Activated T-cell treated with anti-CD3 and anti-CD28 coated beads for 1 hour (primary cell): ENCODE results near the gene CFAP90.

Source experiments
- DNase-seq: peaks from one replicate; pipeline ENCODE4 v3.0.0-alpha.2; 2020; ENCODE audit warnings: low read depth

Gene CFAP90, protein sequence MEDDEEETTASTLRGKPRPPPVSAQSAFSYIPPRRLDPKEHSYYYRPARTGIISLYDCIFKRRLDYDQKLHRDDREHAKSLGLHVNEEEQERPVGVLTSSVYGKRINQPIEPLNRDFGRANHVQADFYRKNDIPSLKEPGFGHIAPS

DNA sequence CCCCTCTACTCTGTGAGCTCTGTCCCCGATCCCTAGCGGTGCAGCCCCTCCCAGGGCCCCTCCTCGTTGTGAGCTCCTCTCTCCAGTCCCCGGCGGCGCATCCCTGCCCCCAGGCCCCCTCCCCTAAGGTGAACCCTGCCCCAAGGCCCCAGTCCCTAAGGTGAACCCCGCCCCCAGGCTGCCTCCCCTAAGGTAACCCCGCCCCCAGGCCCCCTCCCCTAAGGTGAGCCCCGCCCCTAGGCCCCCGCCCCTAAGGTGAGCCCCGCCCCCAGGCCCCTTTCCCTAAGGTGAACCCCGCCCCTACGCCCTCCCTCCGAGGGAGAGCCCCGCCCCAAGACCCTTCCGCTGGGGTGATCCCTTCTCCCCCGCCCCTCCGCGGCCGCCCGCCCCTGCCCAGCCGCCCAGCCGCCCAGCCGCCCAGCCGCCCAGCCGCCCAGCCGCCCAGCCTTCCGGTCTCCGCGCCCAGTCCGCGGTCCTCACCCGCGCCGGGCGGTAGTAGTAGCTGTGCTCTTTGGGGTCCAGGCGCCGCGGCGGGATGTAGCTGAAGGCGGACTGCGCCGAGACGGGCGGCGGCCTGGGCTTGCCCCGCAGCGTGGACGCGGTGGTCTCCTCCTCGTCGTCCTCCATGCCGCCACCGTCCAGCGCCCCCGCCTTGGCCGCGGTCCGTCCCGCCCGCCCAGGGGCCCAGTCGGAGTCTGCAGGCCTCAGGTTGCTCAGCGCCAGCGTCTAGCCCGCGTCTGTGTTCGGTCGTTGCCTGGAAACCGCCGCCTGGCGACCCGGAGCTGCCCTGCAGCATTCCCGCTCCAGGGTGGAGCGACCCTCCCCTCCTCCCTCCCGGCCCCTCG is at the start of gene CFAP90:
Gene CFAP90, minus strand, starts transcription at position 739 of the 845 bp plus-strand sequence. Its CDS starts 112 bp downstream, at position 627.
- DNase-seq, result peak; percentile 22

DNA sequence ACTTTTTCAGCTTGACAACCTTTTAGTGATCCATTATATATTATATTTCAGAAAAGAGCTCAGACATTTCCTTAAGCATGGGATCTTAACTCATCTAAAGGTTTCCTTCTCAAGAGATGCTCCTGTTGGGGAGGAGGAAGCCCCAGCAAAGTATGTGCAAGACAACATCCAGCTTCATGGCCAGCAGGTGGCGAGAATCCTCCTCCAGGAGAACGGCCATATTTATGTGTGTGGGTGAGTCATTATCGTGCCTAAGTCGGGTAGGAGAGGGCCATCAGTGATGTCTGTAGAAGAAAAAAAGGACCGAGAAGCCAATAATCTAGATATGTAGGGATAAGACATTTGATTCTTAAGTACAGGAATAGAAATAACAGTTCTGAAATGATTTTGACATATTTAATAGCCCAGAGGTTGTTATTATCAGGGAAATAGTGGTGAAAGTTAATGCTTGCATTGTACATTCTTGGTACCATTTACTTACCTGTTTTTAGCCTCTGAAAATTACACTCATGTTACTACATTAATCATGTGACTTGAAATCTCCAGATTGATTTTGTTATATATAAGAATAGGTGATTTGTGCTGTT is 46.2 kb upstream of the CFAP90 start:
- DNase-seq, result no peak

DNA sequence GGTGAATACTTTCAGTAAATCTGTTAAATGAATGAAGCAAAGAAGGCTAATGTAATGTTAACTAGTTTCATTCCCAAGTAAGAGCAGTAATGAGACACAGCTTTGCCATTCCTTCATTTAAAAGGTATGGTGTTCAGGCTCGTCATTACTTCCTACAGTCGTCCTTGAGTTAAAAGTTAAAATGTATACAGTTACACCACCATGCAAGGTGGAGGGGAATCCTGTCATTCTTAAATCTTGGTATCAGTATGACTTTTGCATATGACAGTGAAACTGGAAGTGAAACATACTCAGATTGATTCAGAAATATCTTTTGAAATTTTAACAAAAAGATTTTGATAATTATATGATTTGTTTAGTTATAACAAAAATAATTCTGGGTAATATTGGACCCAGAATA is 43.9 kb upstream of the CFAP90 start:
- no peak for DNase-seq

DNA sequence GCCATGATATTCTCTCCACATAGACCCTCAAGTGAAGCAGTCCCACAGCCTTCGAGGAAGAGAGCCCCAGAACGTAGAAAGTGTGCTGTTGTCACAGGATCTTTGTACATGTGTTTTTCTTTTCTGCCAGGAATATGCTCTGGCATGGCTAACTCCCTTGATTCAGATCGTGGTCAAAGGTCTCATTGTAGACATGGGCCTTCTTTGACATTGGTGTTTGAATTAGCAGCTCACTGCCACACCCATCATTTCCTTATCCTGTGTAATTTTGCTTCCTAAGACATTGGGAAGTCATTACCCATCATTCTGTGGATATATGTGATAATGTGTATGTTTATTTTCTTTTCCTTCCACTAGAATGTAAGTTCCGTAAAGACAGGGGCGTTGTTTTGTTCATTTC is 43.5 kb upstream of the CFAP90 start:
- no peak for DNase-seq

DNA sequence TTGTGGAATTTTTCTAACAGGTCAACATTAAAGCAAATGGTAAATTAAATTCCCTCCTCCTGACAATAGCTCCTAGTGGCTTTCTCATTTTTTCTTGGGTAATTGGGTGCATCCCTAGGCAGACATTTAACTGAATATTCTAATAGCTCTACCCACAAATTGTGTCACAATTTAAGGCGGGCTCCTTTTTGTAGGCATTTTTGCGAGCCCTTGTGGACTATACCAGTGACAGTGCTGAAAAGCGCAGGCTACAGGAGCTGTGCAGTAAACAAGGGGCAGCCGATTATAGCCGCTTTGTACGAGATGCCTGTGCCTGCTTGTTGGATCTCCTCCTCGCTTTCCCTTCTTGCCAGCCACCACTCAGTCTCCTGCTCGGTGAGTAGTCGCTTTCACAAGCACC is 38.0 kb upstream of the CFAP90 start:
- DNase-seq, result no peak

DNA sequence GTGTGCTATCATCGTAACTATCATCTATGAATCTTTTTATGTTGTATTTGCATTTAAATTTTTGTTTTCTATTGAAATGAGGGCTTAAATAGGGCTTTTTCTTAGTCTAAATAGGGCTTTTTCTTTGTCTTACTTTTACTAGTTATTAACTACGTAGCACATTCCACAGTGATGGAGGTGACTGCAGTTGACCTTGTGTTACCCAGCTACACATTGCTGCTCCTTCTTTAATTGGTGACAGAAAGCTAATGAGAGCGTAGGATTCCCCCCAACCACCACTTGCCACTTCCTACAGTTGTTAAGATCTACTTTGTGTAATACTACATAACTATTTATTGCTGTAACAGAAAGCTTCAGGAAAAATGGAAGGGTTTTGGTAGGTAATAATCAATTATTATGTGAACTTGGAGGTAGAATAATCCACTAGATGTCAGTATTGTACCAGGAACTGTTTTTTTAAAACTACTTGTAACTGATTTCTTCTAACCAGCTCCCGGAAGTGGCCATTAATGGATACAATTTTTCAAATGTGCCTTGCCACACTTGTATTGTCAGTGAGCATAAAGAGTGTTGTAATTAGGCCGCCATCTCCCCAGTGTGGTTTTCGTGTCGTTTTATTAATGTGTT is 36.0 kb upstream of the CFAP90 start:
- DNase-seq, result no peak

DNA sequence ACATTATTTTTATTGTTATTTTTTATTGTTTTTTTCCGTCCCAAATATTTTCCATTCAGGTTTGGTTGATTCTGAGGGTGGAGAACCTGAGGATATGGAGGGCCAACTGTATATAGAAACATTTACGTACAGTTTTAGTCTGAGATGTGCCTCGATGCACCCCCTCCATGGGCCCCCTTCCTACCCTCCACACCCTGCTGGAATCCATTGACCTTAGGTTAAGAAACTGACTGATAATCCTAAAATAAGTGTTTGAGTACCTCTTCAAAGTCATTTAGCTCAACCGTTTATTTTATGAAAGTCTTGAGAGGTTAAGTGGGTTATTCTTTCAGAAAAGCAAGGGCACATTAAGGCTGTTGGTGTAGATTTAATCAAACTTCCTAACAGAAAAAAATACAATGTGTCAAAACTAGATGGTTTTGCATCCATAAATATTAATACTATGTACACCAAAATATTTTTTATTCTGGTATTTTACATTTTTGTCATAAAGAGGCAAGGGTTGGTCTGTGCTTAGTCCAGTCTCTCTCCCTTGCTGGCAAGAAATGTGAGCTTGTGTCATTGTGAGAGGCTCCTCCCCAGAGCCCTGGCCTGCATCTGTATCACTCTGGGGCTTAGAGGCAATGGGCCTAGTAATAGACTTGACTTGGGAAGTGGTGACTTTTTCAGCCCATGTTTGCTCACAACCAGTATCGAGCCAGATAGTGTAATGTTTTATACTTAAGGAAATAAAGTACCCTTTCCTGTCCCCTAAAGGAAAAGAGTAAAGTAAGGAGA is 33.7 kb upstream of the CFAP90 start:
- DNase-seq, result no peak

DNA sequence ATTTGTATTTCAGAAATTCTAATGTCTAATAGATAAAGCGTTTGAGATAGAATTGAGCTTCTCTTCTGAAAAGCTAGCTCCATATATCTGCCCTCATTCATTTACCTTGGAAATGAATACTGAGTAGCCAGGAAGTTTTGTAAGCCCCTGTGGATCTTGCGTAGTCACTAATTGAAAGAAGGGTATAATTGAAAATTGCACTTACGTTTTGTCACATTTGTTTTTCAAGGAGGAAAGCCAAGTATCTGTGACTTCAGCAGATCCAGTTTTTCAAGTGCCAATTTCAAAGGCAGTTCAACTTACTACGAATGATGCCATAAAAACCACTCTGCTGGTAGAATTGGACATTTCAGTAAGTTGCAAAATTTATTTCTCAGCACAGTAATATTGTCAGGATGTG is 32.0 kb upstream of the CFAP90 start:
- DNase-seq, result no peak

DNA sequence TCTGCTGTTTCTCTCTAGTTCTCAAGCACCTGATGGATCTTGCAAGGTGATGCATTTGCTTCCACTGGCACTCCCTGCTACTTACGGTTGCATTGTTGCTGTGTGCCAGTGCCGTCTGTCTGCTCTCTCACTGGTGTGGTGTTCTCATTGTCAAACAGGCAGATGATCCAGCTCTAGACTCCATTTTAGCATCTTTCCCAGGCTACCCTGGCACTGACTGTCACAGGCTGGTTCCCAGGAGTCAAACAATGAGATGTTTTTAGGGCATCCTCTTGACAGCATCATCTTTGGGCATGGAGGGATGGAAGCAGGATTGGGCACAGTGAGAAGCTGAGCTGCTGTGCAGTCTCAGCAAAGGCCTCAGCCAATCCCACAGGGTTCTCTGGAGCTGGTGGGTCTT is 30.9 kb upstream of the CFAP90 start:
- DNase-seq, result no peak

DNA sequence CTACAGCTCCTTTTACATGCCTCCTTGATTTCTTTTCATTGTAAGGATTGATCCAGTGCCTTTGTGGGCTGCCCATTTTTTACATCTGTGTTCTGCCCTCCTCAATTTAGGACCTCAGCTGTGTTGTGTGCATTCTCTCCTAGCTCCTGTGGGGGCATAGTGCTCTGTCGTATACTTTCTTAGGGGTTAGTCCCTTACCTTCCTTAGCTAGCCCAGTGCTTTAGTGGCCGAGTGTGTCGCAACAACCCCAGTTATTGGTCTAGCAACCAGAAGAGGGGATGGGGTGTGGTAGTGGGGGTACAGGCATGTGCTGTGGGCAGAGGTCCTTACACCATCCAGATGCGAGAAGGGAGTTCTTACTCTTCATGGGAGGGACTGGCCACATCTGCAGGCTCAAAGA is 30.2 kb upstream of the CFAP90 start:
- no peak for DNase-seq

DNA sequence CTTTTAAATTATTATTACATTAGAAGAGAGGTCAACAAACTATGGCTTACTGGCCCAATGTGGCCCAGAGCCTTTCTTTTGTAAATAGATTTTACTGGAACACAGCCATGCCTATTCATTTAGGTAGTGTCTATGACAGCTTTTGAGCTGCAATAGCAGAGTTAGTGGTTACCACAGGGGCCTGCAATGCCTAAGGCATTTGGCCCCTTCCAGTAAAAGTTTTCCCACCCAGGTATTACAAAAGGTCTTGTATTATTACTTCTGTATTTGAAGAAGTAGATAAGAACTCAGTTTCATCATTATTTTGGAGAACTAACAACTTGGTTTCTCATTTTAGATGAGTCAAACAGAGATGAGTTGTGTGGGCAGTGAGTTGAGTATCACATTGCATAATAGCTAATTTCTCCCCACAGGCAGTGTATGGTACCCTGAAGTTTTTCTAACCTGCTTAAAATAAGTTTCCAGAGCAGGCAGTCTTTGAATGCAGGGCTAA is 27.5 kb upstream of the CFAP90 start:
- DNase-seq, result no peak

DNA sequence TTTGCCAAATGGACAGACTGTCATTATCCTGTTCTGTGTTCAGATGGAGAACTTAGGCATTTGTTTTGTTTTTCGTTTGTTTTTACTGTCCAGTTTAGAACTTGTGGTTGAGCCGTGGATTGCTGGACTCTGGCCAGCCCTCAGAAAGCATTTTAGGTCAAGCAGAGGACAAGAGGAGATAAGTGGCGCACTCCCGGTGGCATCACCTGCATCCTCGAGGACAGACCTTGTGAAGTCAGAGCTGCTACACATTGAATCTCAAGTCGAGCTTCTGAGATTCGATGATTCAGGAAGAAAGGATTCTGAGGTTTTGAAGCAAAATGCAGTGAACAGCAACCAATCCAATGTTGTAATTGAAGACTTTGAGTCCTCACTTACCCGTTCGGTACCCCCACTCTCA is 26.9 kb upstream of the CFAP90 start:
- no peak for DNase-seq

DNA sequence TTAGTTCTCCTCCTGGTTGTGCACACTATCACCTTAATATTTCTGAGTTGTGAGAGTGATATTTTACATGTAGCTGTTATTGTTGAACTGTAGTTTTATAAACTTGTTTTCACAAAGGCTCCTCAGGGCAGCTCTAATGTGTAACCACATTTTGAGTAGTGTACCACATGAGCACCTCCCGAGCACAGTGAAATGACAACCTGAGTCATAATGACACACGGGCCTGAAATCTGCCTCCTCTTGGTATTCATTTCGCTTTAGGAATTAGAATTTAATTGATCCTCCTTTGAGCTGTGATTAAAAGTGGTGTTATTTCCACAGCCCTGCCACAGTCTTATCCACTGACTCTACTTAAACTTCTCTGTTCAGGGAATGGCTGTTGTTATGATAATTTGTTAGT is 25.9 kb upstream of the CFAP90 start:
- DNase-seq, result no peak

DNA sequence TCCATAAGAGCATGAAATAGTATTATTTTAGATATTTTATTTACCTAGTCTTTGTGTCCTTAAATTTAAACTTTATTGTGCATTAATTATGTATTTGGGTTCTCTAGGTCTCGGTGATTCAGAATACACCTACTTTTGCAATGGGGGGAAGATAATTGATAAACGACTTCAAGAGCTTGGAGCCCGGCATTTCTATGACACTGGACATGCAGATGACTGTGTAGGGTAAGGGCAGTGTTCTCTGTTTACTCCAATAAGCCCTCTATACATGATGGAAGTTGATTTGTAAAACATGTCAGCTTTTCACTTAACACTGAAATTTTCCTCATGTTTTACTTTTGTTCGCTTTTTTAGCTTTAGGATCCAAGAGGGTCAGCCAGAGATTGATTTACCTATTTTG is 24.2 kb upstream of the CFAP90 start:
- no peak for DNase-seq

DNA sequence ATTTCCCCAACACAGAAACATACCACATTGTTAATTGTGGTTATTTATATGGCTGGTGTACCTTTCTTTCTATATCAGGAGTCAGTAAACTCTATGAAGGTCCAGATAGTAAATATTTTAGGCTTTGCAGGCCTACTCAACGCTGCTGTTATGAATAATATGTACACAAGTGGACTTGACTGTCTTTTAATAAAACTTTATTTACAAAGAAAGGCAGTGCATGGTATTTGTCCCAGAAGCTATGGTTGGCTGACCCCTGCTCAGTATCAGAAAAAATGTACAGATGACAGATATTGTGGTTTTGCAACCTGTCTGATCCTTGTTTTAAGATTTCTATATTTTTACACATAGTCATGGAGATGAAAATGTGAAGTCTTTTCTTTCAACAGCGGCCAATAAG is 23.7 kb upstream of the CFAP90 start:
- no peak for DNase-seq

DNA sequence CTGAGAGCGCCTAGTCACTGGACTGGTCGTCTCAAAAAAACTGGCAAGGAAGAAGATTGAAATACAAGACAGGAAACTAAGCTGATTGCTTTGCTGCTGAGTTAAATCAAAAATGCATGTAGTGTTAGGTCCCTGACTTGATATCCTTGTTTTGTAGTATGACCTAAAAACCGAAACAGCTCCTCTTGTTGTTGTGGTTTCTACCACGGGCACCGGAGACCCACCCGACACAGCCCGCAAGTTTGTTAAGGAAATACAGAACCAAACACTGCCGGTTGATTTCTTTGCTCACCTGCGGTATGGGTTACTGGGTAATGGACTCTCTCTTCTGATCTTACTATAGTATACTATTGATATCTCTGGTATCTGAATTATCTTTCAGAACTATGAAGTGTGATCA is 22.3 kb upstream of the CFAP90 start:
- DNase-seq, result no peak

DNA sequence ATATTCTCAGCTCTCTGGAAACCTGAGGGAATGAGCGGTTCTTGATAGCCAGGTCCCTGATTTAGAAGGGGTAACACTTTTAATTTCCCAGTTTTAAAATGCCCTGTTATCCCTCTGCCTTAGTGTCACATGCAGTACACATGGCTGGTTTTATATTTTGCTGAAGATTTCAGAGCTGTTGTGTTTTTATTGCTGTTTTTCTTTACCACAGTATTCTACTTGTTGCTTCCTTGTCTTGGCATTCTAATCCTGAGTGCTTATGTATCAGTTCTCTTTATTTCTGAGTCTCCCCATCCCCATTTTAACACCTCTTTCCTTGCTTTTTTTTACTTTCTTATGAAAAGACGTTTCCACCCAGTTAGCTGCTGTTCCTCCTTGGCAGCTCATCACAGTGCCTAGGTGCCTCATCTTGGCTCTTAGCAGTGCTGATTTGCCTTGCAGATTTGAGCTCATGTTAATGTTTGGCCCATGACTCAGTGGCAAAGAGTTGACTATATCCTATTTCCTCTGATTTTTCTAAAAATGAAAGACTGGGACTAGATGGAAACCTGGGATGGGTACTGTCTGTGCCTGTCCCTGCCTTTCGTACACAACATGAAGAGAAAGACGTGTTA is 21.7 kb upstream of the CFAP90 start:
- no peak for DNase-seq

DNA sequence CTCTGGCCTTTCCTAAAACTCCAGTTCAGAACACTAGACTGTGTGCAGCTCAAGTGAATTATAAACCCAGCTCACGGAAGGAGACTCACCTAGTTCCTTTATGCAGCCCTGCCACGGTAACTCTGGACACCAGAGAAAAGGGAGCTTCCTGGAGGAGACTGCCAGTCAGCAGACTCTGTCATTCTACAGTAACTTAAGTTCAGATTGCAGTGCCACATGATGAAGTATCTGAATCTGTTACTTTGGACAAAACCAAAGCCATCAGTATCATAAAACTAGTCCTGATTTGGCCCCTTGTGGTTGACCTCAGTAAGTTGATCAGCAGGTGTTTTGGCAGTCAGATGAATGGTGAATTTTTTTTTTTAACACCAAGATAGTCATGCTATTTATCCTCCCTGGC is 20.7 kb upstream of the CFAP90 start:
- no peak for DNase-seq

DNA sequence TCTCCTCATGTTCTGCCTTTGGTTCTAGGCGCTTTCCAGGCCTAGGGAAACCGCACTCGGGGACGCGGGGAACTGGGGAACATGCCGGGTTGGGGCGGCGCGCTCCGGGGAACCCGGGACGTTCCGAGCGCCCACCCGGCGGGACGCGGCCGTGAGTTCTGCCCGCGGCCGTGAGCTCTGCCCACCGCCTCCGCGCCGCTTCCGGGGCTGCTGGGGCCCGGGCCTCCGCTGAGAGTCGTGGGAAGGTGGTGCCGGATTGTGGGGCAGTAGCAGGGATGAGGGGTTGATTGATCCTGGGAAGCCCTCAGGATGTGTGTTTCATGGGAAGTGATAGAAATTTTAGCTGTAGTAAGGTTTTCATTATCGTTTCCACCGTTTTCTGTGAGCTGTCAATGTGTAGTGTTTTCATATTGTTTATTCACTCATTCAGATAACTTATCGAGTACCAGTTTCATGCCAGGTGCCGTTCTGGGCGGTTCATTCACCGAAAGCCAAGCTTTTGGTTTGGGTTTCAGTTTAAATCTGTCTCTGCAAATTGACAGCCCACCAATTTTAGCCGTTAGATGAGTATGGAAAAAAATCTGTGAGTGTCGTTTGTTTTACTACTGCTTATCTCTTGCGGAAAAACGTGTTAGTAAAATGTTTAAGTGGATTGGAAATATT is 18.7 kb upstream of the CFAP90 start:
- DNase-seq, result no peak

DNA sequence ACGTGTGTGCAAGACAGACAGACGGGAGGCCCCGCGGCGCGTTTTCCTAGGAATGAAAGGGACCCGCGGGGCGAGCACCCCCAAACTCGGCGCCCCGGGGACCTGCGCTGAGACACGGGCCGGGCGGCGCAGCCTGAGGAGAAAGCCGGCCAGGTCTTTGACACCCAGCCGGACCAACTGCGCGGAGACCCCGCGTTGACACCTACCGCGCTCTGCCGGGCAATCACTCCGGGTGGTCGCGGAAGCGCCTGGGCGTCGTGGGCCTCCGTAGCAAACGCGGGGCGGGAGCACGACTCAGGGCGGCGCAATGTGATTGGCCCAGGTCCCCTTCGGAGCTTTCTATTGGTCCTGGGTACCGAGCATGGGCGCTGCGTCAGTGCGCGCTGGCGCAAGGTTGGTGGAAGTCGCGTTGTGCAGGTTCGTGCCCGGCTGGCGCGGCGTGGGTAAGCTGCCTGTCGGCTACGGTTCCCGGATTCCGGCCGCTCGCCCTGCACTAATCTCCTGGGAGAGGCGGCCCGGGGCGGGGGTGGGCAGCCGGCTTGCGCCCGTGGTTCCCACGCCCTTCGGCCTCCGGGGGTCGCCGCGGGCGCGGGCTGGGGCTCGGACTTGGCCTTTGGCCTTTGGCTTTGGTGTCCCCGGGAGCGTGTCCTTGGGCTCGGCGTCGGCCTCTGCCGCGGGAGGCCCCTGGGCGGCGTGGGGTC is 18.0 kb upstream of the CFAP90 start, which contains the start of the genes FASTKD3 and MTRR:
Gene FASTKD3, minus strand, starts transcription at position 259 of the 701 bp plus-strand sequence. CDS start 948 bp downstream, outside the sequence.
Gene MTRR, plus strand, starts transcription at position 376 of the 701 bp plus-strand sequence. CDS start 1,647 bp downstream, outside the sequence.
- DNase-seq, result peak; percentile 80
